ENCODE data around the gene COL27A1.

The COL27A1 gene

DNA sequence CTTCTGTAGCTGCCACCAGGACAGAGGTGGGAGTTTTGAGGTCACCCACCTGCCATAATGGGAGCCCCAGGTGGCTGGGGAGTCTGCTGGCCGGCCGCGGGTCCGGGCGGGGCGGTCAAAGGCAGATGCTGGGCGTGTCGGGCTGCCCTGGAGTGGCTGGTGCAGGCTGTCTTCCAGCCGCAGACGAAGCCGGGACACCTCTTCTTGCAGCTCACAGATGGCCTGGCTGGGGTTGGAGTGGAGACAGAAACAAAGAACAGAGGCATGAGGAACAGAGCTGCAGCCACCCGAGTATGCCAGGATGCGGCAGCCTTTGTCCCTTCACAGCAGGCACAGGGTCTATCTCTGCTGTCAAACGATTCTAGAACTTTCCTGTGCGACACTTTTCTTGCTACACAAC lies 192.3 kb downstream of the COL27A1 start:
- no peak for DNase-seq

DNA sequence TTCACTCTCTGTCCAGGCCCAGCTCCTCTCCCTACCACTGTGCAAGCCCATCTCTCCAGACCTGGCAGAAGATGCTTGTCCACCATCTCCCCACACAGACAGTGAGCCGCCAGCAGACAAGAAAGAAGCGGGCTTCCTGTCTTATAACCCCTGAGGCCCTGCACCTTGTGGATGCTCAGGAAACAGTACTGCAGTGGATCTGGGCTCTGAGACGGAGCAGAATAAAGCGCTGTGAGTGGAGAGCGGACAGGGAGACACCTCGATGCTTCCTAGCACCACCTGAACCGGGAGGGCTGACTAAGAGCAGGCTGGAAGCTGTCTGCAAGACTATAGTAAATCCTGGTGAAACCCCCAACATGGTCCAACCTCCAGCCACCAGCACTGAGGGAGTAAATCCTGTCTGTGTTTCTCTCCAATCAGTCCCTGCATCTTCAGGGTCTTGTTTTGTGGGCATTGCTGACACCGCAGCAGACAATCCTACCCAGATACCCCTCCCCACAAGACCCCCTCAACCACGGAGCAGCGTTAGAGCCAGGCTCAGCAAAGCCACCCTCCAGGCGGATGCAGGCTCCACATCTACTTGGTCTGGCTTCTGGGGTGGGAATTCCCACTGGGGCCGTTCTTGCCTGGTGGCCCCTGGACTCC lies 193.0 kb downstream of the COL27A1 start:
- DNase-seq: no peak

DNA sequence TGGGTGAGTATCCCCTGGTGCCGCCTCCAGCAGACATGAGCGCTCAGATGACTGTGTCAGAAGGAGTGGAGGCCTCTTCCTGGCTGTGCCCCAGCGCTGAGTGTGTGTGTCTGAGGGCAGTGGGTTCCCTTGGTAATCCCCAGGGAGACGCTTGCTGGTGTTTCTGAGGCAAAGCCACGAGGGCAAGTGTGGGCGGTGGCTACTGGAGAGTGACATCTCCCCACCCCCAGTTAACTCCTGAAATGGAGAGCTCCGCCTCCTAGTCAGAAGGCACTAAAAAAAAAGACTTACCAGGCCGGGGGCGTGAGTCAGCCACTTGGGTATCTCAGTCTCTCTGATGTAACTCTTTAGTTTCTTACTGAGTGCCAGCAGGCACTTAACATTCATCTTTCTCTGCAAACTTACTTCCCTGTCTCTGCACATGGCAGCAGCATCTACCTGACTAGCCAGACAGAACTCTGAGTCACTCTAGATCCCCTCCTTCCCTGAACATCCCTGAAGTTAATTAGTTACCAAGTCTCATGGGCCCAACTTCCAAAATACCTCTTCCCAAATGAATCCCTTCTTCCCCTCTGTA lies 193.7 kb downstream of the COL27A1 start:
- peak; percentile 68 to 78 for DNase-seq

DNA sequence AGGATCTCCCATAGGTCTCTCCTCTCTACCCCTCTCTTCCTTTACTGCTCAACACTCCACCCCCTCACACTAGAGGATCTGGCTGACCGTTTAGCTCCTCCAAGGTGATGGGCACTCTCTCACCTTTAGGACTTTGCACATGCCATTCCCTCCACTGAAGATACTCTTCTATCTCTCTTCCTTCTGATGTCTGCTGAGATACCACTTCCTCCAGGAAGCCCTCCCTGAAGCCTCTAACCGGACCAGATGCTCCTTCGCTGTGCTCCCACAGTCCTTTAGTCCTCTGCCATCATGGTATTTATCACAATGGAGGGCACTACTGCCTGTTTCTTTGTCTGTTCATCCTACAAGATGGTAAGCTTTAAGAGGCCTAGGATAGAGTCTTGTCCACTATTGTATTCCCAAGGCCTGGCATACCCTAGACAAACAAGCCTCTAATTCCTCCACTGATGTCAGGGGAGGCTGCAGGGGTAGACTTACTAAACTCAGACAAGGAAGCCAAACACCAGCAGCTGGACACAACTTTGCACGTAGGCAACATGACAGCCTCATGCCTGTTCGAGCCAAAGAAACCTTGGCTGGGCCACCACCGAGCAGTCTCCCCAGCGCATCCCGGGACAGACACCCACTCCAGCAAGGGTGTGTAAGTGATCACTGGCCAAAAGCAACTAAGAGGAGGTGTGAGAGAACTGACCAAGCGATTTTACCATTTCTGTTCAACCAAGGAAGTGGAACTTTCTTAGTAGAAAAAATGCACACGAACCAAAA lies 194.6 kb downstream of the COL27A1 start:
- no peak for DNase-seq

DNA sequence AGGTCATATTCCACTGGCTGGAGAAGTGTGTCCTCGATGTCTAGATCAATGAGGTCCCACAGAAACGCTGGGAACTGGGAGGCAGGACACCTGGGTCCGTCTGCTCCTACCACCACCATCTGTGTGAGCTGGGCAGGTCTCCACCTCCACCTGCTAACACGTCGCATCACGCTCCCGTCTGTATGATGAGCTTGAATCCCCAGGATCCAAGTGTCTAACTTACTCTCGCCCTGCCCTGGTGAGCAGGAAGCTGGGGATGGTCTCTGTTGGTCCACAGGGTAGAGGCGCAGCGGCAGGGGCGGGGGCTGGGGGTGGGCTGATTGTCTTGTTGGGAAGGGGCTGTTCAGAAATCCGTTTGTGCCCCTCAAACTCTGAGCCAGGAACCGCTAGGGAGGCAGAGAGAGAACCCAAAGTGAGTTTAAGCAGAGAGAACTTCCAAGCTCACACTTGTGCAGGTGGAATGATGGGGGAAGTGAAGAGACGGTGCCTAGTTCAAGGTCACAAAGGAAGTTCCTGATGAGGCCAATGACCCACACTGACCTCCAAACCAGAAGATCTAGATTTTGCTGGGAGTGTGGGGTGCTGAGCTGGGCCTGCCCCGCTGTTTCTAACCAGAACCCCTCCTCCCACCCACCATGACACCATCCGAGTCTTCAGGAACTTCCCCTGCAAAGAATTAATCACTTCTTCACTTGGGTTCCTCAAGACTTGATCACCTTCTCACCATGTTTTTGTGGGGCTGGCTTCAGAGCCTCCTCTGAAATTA lies 195.5 kb downstream of the COL27A1 start:
- no peak for DNase-seq

DNA sequence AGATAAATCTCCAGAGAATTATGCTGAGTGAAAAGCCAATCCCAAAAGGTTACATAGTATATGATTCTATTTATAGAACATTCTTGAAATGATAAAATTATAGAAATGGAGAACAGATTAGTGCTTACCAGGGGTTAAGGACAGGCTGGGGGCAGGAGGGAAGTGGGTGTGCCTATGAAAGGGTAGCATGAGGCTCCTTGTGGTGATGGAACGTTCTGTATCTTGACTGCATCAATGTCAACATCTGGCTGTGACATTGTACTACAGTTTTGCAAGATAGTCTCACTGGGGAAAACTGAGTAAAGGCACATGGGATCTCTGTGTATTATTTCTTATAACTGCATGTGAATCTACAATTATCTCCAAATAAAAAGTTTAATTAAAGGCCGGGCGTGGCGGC lies 196.6 kb downstream of the COL27A1 start:
- no peak for DNase-seq

DNA sequence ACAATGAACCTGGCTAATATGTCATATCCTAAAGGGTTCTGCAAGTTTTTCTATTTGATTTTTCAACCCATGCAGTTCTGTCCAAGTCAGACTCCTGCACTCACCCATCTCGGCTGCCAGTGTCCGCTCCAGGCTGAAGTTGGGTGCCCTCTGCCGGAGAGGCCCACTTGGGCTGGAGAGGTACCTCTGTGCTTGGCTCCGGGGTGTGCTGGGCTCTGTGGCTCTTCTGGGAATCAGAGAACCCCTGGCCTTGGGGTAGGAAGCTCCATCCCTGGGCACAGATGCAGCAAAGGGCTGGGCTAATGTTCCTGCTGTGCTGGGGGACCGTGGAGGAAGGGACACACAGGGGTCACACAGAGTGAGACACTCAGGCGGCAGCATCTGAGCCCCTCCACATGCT lies 200.5 kb downstream of the COL27A1 start:
- DNase-seq: no peak

DNA sequence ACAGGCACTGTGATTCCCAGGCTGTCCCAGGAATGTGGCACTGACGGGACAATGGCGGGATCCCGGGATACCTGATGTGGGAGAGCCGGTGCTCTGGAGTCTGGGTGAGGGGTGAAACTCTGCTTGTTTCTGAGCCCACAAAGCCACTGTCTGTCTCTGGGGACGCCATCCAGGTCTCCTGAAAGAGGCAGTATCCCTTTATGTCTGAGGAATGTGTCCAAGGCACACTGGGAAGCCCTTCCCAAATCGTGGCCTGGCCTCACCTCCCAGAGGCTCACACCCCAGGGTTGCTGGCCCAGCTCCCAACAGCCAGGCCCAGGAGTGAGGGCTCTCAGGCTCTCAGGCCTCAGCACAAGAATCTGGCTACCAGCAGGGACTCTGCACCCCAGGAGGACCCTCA lies 201.5 kb downstream of the COL27A1 start:
- DNase-seq: no peak

DNA sequence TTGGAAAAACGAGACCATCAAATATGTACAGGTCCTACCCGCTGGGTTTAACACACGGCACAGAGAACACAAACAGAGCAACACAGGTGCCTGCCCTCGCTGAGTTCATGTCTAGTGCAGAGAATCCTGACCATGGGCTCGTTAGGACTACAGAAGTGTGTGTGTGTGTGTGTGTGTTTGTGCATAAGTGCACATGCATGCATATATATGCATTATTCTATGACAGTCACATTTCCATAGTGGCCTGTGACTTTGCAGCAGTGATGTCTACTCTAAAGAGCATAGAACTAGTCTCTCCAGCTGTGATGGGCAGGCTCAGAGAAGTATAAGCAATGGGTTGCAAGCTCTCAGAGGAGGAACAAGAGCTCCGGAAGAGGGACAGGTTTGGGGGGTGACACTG lies 202.0 kb downstream of the COL27A1 start:
- DNase-seq: no peak

DNA sequence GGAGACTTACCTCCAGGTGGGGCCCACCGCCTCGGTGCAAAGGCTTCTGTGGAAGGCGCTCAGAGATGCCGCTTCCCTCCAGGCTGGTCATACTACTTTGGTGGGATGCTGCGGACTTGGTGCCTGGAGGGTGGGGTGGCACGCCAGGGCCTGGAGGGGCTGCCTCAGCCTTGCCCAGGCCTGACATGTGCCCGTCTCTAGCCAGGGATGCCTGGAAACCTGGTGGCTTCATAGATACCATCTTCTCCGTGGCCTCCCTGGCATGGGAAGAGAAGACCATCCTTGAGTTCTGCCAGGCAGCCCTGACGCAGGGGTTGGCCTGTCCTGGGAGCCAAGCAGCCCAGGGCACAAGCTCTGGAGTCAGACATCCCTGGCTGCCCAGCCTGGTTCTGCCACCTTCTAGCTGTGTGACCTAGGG lies 202.6 kb downstream of the COL27A1 start:
- DNase-seq: no peak

DNA sequence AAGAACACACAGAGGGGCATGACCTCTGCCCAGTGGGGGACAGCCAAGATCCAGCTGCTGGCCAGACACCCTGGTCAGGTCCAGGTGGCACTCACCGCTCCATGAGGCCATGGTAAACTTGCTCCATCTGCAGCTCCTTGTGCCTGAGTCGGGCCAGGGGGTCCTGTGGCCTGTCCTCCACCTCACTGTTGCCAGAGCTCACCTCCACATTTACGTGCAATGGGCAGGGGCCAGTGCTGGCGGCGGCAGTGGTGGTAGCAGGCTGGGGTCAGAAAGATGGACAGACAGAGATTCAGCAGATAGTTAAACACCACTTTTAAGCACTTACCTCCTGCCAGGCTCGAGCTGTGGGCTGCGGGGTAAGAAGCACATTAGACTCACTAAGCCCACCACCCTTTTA lies 204.5 kb downstream of the COL27A1 start:
- no peak for DNase-seq

DNA sequence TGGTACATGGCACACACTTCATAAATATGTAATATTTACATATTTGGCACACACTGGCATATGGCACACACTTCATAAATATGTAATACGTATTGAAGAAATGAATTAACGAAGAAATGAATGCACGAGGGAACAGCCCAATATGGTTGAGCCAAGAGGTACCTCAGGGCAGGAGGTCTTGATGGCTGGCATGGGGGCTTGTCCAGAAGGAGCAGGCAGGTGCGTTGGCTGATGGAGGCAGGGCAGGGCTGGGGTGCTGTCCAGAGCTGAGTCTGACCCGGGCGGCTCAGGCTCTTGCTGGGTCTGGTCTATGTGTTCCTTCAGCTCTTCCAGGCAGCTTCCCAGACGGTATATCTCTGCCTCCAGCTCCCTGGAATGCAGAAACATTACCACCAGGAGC lies 206.2 kb downstream of the COL27A1 start:
- no peak for DNase-seq
